Gastroesophageal sphincter (tissue), 4 donors: ENCODE results near the gene WBP4. TPM values are rescaled to one million over a fixed set of nuclear protein-coding genes. Genes with fewer than 3 reads are reported as not detected.

Source experiments
- ATAC-seq: fragments of 150-250 bp; one replicate; pipeline ENCODE4 v1.9.1; 2016; ENCODE audit warnings: mild to moderate bottlenecking, moderate library complexity
- H3K27ac ChIP-seq, 4 donors: fragments of 200-600 bp; sonication (generic) in 3 of 4; 1 replicate in 3 of 4; 2 replicates in 1 of 4; pipeline ENCODE4 v1.5.1; 2016 to 2019
- H3K27me3 ChIP-seq: fragments of 200-600 bp; sonication (generic); one replicate; pipeline ENCODE4 v1.5.1; 2019
- H3K36me3 ChIP-seq, 2 donors: fragments of 200-600 bp; sonication (generic); one replicate each; pipeline ENCODE4 v1.5.1; 2019; ENCODE audit warnings: control low read depth in 1 of 2
- H3K4me1 ChIP-seq, 3 donors: fragments of 200-600 bp; sonication (generic); 1 replicate in 2 of 3; 2 replicates in 1 of 3; pipeline ENCODE4 v1.5.1; 2016 to 2019; ENCODE audit warnings: control low read depth in 2 of 3
- H3K4me3 ChIP-seq, 2 donors: fragments of 200-600 bp; sonication (generic); one replicate each; pipeline ENCODE4 v1.5.1; 2019; ENCODE audit warnings: mild to moderate bottlenecking in 1 of 2, moderate library complexity in 1 of 2
- H3K9me3 ChIP-seq, 3 donors: fragments of 200-600 bp; sonication (generic); one replicate each; pipeline ENCODE4 v1.5.1; 2017 to 2019; ENCODE audit warnings: control low read depth in 2 of 3
- EP300 ChIP-seq: sonication (generic); formaldehyde crosslinking; IDR thresholded peaks from one replicate; pipeline ENCODE4 v1.6.1; 2017; ENCODE audit warnings: antibody characterized with exemption, mild to moderate bottlenecking
- POLR2A ChIP-seq, 2 donors: fragments of 450-650 bp; IDR thresholded peaks; one replicate each; pipeline ENCODE4 v1.6.1; 2017; ENCODE audit warnings: antibody characterized with exemption in 2 of 2, mild to moderate bottlenecking in 2 of 2, moderate library complexity in 1 of 2
- POLR2AphosphoS5 ChIP-seq: sonication (generic); formaldehyde crosslinking; IDR thresholded peaks from one replicate; pipeline ENCODE4 v1.6.1; 2017; ENCODE audit warnings: antibody characterized with exemption
- WGBS, 2 donors: methylation state at CpG; one replicate each; pipeline ENCODE4 v1.1.5; 2018; ENCODE audit warnings: low coverage in 1 of 2; 5-methylcytosine and 5-hydroxymethylcytosine counted together
- total RNA-seq, 4 donors: library from RNA; depleted of rRNA; stranded (reverse); fragments of >200 nt; gene quantifications; one replicate each; pipeline ENCODE4 v1.1.0, GENCODE V29; 2016
- TF ChIP-seq, protein P1 (sequence below), 4 experiments: fragments of 200-600 bp in 2 of 4; fragments of 450-650 bp in 2 of 4; sonication (generic) in 1 of 4; IDR thresholded peaks; one replicate each; pipeline ENCODE4 v1.5.1; 2017 to 2019; ENCODE audit warnings: antibody characterized with exemption in 4 of 4, mild to moderate bottlenecking in 2 of 4, moderate library complexity in 2 of 4

Gene WBP4
- total RNA-seq, 4 donors from 2014 or later = 19.3 to 33.1 (median 25.1) TPM

DNA sequence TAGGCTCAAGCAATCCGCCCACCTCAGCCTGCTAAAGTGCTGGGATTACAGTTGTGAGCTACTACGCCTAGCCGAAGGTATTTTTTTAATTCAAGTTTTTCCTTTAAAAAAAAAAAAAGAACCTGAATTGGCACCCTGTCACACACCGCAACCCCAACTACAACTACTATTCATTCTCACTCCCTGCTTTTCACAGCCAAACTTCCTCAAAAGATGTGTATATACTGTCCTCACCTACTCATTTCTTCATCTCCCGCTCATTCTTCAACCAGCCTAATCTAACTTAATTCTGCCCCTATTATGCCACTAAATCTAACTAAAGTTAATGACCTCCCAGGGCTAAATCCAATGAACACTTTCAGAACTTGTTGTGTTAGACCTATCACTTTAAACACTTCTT, 12.7 kb upstream of the WBP4 start:
- Histone ChIP-seq H3K4me1 (peaks cover 0 to 46% (median 0%) of the 10 kb centered on the region in 3 donors), H3K9me3 (no peaks in the 10 kb centered on the region), H3K27ac (no peak overlapping the region), H3K4me3 (no peak overlapping the region), H3K27me3 (no peaks in the 10 kb centered on the region), H3K36me3 (peaks cover 0 to 7% of the 10 kb centered on the region in 2 donors)
- 93 to 100% methylated on average over 4 to 5 of the region's 5 CpGs for whole genome bisulfite sequencing, 2 donors
- ATAC-seq = no peak
- TF ChIP-seq POLR2AphosphoS5 = no peak
- TF ChIP-seq POLR2A (IDR thresholded peaks at IDR 0.05) = no peak
- TF ChIP-seq, protein P1, sequence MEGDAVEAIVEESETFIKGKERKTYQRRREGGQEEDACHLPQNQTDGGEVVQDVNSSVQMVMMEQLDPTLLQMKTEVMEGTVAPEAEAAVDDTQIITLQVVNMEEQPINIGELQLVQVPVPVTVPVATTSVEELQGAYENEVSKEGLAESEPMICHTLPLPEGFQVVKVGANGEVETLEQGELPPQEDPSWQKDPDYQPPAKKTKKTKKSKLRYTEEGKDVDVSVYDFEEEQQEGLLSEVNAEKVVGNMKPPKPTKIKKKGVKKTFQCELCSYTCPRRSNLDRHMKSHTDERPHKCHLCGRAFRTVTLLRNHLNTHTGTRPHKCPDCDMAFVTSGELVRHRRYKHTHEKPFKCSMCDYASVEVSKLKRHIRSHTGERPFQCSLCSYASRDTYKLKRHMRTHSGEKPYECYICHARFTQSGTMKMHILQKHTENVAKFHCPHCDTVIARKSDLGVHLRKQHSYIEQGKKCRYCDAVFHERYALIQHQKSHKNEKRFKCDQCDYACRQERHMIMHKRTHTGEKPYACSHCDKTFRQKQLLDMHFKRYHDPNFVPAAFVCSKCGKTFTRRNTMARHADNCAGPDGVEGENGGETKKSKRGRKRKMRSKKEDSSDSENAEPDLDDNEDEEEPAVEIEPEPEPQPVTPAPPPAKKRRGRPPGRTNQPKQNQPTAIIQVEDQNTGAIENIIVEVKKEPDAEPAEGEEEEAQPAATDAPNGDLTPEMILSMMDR (IDR thresholded peaks at IDR 0.05) = no peak
- no peak for TF ChIP-seq EP300

DNA sequence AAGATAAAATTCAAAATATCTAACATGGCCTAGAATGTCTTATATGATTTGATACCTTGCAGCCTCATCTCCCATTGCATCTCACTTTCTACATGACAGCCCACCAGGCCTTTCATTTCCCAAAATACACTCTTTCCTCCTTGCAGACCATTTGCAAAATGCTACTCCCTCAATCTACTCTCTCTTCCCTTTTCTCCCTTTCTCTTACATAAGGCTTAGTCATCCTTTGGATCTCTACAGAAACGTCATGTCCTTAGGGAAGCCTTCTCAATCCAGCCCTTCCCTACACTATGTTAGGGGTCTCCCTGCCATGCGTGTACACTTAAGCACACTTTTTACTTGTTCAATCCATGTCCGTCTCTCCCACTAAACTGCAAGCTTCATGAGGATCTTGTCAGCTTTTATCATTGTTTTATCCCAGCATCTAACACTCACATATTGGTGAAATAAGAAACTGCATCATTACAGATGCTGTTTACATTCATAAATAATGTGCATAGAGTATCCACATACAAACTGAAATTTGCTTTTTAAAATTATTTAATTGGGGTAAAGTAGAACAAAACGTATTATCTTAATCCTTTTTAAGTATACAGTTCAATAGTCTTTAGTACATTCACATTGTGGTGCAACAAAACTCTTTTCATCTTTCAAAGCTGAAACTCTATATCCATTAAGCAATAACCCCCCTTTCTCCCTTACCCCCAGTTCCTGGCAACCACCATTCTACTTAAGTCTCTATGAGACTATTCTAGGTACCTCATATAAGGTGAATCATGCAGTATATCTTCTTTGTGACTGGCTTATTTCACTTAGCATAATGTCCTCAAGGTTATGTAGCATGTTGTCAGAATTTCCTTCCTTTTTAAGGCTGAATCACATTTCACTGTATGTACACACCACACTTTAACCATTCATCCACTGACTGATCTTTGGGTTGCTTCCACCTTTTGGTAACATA, 11.5 kb upstream of the WBP4 start:
- Histone ChIP-seq H3K27me3 (no peaks in the 10 kb centered on the region), H3K36me3 (peaks cover 0 to 7% of the 10 kb centered on the region in 2 donors), H3K4me3 (no peak overlapping the region), H3K9me3 (no peaks in the 10 kb centered on the region), H3K27ac (no peak overlapping the region), H3K4me1 (peaks cover 0 to 57% (median 5%) of the 10 kb centered on the region in 3 donors)
- no peak for TF ChIP-seq POLR2AphosphoS5
- TF ChIP-seq, protein P1 (IDR thresholded peaks at IDR 0.05) = no peak
- no peak for TF ChIP-seq POLR2A (IDR thresholded peaks at IDR 0.05)
- TF ChIP-seq EP300 = no peak
- WGBS, 2 donors = 82 to 88% methylated on average over 4 of the region's 4 CpGs
- ATAC-seq = no peak

GRCh38 chr13:41052441-41052840, 8.9 kb upstream of the WBP4 start:
- no peak overlapping the region for H3K27ac ChIP-seq
- no peaks in the 10 kb centered on the region for H3K9me3 ChIP-seq
- TF ChIP-seq EP300 (no peak), POLR2AphosphoS5 (no peak), POLR2A (IDR thresholded peaks at IDR 0.05) (no peak)
- TF ChIP-seq, protein P1 (IDR thresholded peaks at IDR 0.05) = no peak
- no peaks in the 10 kb centered on the region for H3K27me3 ChIP-seq
- H3K36me3 ChIP-seq = peaks cover 0 to 7% of the 10 kb centered on the region in 2 donors
- WGBS, 2 donors = 93 to 100% methylated on average over 2 to 3 of the region's 3 CpGs
- peaks cover 7 to 84% (median 17%) of the 10 kb centered on the region in 3 donors for H3K4me1 ChIP-seq
- no peak for ATAC-seq
- H3K4me3 ChIP-seq = no peak overlapping the region

DNA sequence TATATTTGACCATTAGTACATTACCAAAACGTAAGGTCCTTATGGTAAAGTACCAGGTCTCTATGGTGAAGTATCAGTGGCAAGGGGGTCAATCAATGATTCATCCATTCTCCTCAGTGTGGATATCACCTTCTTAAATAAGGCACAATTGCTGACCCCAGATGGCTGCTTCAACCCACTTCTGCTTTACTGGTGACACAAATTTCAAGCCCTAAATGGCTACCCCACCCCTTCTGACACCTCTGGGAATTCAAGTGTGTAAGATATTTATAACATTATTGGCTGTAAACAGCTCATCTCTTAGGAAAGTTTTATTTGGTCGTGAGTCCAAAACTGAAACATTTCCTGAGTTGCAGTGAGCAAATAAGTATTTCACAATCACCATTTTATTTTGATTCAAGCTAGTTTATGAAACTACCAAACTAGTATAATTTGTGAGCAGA, 7.9 kb upstream of the WBP4 start:
- WGBS, 2 donors = 15 to 59% methylated on average over 1 to 2 of the region's 2 CpGs
- Histone ChIP-seq H3K27me3 (no peaks in the 10 kb centered on the region), H3K9me3 (no peaks in the 10 kb centered on the region), H3K36me3 (no peaks in the 10 kb centered on the region), H3K27ac (peak overlapping the region in 3 of 4 donors; percentile 34 to 64 (median 64)), H3K4me3 (no peak overlapping the region), H3K4me1 (peaks cover 7 to 94% (median 21%) of the 10 kb centered on the region in 3 donors)
- peak; percentile 71 for ATAC-seq
- TF ChIP-seq, protein P1 (IDR thresholded peaks at IDR 0.05) = no peak
- TF ChIP-seq POLR2AphosphoS5 = peak; percentile 53
- no peak for TF ChIP-seq EP300
